Measurements from ENCODE around the gene CCDC57. TPM values are rescaled to one million over a fixed set of nuclear protein-coding genes. Genes with fewer than 3 reads are reported as not detected.

CCDC57 gene
- total and polyA plus RNA-seq, 9 of the 15 experiments (the other 6 are each of a cell fraction or from before 2014, with no cell fraction given) = 0.83 to 36.2 (median 13.6) TPM

- in situ Hi-C loops (cut with MboI) = no loop called here
- Histone ChIP-seq H4K20me1 (replicated peaks; ENCODE audit: control insufficient read depth, insufficient read depth, low read length) (0 out of 2 replicates have a peak, but pooled peaks cover 2% of the 10 kb centered on the region), H3K9me1 (ENCODE audit: control insufficient read depth, insufficient read depth, low read length) (no peaks in the 10 kb centered on the region), H3K27me3 (ENCODE audit: control insufficient read depth in 2 of 2, insufficient read depth in 2 of 2, low read length in 2 of 2) (no peaks in the 10 kb centered on the region), H3K36me3 (ENCODE audit: control insufficient read depth, insufficient read depth, low read length) (peaks cover 11% of the 10 kb centered on the region; the same call in 1 of the 3 replicates), H3K4me2 (ENCODE audit: insufficient read depth, low read length) (peak overlapping the region; percentile 56), H3K27ac (ENCODE audit: extremely low read depth, low read depth, low read length) (no peak overlapping the region), H2AFZ (ENCODE audit: low read depth, low read length) (no peak overlapping the region), H3K4me3 (no peak overlapping the region), H3K9me3 (replicated peaks; ENCODE audit: control insufficient read depth, insufficient read depth, low read depth, low read length) (no peaks in the 10 kb centered on the region), H3K9ac (ENCODE audit: insufficient read depth in 1 of 2, low read depth in 2 of 2, low read length in 2 of 2) (peak overlapping the region in 1 of 2 experiments; percentile 90; a peak in 1 of 4 replicates), H3K4me1 (replicated peaks in 1 of 2; ENCODE audit: control insufficient read depth in 2 of 2, insufficient read depth in 2 of 2, low read length in 2 of 2) (peaks cover 61 to 97% of the 10 kb centered on the region in 2 experiments), H3K79me2 (ENCODE audit: control insufficient read depth, insufficient read depth, low read length) (peaks cover 24% of the 10 kb centered on the region; the same call in 2 of the 3 replicates)
- ChIA-PET CTCF (ENCODE audit: low intra/inter-chr PET ratio) (interaction anchor here (0.5 to 1.5 kb wide), 4 partner anchors 83 to 277 kb away, joined by 3 to 18 read pairs (median 3); no protein-coding TSS in a partner anchor), POLR2A (interaction anchor here (0.5 to 1.3 kb wide), 3 partner anchors 65 to 362 kb away, joined by 3 read pairs; no protein-coding TSS in a partner anchor)
- intact Hi-C loops (cut with micrococcal nuclease) = loop anchor here (5.0 kb wide), 1 partner anchor 100 kb away; no protein-coding TSS in a partner anchor
- 92% methylated on average over 29 of the region's 59 CpGs for WGBS (ENCODE audit: insufficient coverage, low coverage, missing lambda C conversion rate)
- BruUV-seq (replicated peaks) = no TSS peak
- FAIRE-seq (no peak), DNase-seq (ENCODE audit: extremely low read depth in 1 of 4, low spot score in 3 of 4) (no peak), ATAC-seq (no peak)
- TF ChIP-seq RBBP5 (IDR thresholded peaks at IDR 0.05; ENCODE audit: borderline replicate concordance, insufficient read depth, low read length, poor library complexity, severe bottlenecking) (no peak), NONO (IDR thresholded peaks at IDR 0.05; ENCODE audit: low read depth in 2 of 2, low read length in 1 of 2) (no peak), HNRNPL (IDR thresholded peaks at IDR 0.05; ENCODE audit: low read depth, low read length) (0 out of 2 replicates have a peak, but pooled peaks have one; percentile 6), ZBTB33 (CRISPR knock-in tag; IDR thresholded peaks at IDR 0.05) (peak; percentile 100), ZNF24 (IDR thresholded peaks at IDR 0.05) (no peak), ZNF318 (IDR thresholded peaks at IDR 0.05; ENCODE audit: borderline replicate concordance in 1 of 2, low read depth in 1 of 2) (no peak), CEBPG (CRISPR knock-in tag; IDR thresholded peaks at IDR 0.05) (0 out of 2 replicates have a peak, but pooled peaks have one; percentile 17), CEBPG (tag; conservative IDR thresholded peaks at IDR 0.05 in 1 of 2, IDR thresholded peaks at IDR 0.05 in 1 of 2) (no peak), KDM5B (IDR thresholded peaks at IDR 0.05; ENCODE audit: insufficient replicate concordance, low read depth, low read length) (no peak)
Observed at GRCh38 chr17:82237083-82237745, 24.6 kb upstream of the CCDC57 start.
